GM18951 (cell line): ENCODE measurements around the gene MBNL1.

Experiments used
- POLR2A ChIP-seq: IDR thresholded peaks from 4 replicates; pipeline ENCODE4 v1.6.1; 2011; ENCODE audit warnings: mild to moderate bottlenecking; ENCODE audit not compliant: insufficient read length, insufficient read depth; ENCODE audit errors: extremely low read depth
- in situ Hi-C: fragments of 300-500 bp; cut with MboI; formaldehyde crosslinking; loops from one replicate; pipeline ENCODE4 v1.12.0; 2022; ENCODE audit warnings: low sequenced_read_pairs, mixed read lengths, inconsistent platforms; ENCODE audit not compliant: unreplicated experiment

MBNL1 gene

DNA sequence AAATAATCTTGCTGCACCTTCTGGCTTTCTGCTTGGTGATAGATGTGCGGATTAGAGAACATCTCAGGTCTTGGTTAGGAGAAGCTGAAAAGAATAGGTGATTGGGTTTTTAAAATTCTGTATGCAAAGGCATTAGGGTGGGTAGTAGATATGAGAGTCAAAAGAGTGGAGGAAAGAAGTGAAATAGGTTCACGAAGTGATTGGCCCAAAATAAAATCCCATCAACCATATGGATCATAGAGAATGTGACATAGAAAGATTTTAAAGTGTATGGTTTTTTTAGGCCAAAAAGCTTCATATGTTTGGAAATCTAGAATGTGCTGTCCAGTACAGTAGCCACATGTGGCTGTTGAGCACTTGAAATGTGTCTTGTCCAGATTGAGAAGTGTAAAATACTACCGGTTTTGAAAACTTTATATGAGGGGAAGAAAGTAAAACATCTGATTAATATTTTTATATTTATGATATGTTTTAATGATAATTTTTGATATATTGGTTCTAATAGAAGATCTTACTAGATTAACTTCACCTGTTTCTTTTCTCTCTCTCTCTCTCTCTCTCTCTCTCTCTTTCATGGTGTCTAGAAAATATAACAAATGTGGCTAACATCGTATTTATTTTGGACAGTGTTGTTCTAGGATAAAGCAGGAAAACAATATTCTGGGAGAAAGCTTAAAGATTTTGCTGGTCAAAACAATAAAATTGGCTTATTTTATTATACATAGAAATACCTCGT is 2.9 kb downstream of the MBNL1 start:
- TF ChIP-seq POLR2A: no peak
- in situ Hi-C loops: no loop called here

DNA sequence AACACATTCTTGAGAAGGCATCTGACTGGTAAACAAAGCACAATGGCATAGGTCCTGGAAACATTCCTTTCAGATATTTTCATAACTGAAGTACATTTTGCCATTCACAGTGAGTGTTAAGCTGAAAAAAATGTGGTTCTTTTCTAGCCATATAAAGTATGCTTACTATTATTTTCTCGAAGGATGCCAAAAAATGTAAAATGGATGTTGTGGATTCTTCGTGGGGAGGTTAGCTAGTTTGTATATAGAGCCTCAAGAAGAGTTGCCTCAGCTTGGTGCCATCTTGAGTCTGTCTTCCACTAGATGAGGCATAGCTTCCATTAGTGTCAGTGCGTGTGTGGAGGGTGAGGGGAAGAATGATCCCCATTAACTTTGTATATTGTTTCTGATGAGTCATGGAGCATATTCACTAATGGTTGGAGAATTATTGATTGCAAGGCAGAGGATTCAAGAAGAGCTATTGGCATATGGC is 4.1 kb downstream of the MBNL1 start:
- TF ChIP-seq POLR2A: no peak
- in situ Hi-C loops: no loop called here

DNA sequence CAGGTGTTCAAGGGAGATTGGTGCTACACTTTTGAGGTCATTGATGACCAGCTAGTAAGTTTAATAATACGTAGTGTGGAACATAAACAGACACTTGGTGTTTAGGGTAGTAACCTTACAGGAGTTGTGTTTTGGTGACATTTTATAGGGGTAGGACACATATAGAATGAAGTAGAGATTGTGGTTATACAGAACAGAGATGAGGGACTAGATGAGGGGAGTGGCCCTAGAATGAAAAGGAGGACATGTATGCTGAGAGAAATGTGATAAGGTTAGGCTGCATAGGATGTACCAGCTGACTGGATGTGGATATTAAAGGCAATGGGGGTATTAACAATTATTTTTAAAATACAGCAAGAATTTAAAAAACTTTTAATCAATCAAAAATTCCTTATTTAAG is 8.0 kb downstream of the MBNL1 start:
- in situ Hi-C loops: no loop called here
- no peak for TF ChIP-seq POLR2A

- in situ Hi-C loops: no loop called here
- TF ChIP-seq POLR2A: no peak
Measured at GRCh38 chr3:152277198-152277597, 8.5 kb downstream of the MBNL1 start.

- in situ Hi-C loops: no loop called here
- no peak for TF ChIP-seq POLR2A
Measured at GRCh38 chr3:152278756-152279427, 10.2 kb downstream of the MBNL1 start.

- in situ Hi-C loops: no loop called here
- TF ChIP-seq POLR2A: no peak
Measured at GRCh38 chr3:152279479-152279878, 10.8 kb downstream of the MBNL1 start.

GRCh38 chr3:152280539-152280938 is 11.8 kb downstream of the MBNL1 start:
- in situ Hi-C loops: no loop called here
- TF ChIP-seq POLR2A: no peak

DNA sequence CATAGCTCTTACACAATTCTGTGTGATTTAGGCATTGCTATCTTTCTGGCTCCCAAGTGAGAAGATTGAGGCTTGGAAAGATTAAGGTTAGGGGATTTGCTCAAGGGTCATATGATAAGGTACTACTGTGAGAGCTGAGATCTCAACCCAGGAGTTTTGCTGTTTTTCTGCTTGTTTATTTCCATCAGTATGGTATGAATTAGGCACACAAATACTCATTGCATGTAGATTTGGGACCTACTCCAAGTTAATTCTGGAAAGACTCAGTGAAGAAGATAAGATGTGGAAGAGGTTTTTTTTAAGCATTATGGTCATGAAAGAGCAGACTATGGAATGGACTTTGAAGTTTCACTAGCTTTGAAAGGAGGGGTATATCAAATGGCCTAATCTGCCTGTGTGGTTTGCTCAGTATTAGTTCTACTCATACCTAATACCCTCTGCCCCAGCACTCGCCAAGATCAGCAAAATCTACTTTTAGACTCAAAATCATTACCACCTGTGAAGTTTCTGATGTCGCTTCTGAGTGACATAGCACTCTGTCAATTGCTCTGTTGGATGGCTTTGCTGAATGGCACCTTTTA is 12.5 kb downstream of the MBNL1 start:
- peak; percentile 16 for TF ChIP-seq POLR2A
- in situ Hi-C loops: no loop called here

- in situ Hi-C loops: no loop called here
- TF ChIP-seq POLR2A: no peak
Measured at GRCh38 chr3:152282813-152283212, 14.1 kb downstream of the MBNL1 start.

DNA sequence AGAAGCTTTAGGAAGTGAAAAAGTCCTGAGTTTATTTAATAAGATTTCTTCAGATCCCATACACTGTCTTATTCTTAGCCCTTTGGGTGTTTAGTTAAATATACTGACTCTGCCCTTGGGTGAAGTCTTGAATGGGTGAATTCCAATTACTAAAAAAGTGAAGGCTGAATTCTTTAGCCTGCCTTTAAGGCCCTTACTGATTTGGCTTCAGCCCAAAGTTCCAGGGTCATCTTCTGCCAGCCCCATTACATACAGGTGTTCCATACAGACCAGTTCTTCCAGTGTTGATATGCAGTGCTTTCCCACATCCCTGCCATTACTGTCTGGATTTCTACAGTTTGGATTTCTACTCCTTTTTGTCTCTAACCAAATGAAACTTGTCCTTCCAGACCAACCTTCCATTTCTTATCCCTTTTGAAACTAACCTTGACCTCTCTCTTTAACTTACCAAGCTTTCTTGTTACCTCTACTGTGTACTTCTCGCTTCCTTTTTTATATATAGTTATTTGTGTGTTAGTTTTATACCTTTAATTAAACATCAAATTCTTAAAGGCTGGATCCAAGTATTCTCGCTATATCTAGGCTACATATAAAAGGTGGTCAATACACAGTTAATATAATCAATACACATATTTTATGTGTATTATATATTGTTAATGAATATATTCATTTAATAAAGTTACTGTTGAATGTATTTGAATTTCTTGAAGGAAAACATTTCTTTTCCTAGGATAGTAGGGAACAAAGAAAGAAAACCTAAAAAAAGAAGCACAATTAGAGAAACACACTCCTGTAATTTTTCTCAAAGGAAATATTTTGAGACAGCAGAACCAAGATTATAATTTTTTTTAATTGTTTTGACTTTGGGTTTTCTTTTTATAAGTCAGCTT is 15.0 kb downstream of the MBNL1 start:
- no peak for TF ChIP-seq POLR2A
- in situ Hi-C loops: no loop called here

DNA sequence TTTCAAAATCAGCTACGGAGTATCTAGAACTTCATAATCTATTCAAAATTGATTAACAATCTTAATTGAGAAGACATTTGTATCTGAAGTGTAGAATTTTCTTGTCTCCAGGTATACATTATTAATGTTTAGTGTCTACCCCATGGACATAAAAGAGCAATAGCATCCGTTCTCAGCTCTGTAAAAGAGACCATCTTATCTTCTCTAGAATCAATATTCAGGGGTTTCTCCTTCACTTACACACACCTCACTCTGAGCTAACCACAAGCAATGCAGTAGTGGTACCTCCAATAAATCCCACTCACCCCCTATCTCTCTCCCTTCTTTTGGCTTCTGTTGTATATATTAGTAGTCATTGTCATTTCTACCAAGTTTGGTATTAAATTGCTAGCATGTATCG is 16.2 kb downstream of the MBNL1 start:
- in situ Hi-C loops: no loop called here
- TF ChIP-seq POLR2A: no peak

DNA sequence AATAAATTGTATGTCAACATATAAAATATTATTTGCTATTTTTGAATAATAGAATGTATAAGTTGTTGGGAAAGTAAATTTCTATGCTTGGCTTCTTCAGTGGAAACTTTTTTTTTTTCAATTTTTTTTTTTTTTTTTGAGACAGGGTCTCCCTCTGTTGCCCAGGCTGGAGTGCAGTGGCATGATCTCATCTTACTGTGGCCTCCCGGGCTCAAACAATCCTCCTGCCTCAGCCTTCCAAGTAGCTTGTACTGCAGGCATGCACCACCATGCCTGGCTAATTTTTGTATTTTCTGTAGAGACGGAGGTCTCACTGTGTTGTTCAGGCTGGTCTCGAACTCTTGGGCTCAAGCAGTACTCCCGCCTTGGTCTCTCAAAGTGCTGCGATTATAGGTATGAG is 16.8 kb downstream of the MBNL1 start:
- in situ Hi-C loops: no loop called here
- TF ChIP-seq POLR2A: no peak
